SW 1271 (cell line): ENCODE data around the gene PTPA.
"Not testable (repeated sequence)": the region's sequence is repeated elsewhere in the genome, so short reads cannot be mapped to it uniquely, and the experiment has no call there.

ENCODE experiments used
- DNase-seq, 2 experiments: peaks; one replicate each; lab custom pipeline; 2025; lab: John Stamatoyannopoulos, UW

The PTPA gene

DNA sequence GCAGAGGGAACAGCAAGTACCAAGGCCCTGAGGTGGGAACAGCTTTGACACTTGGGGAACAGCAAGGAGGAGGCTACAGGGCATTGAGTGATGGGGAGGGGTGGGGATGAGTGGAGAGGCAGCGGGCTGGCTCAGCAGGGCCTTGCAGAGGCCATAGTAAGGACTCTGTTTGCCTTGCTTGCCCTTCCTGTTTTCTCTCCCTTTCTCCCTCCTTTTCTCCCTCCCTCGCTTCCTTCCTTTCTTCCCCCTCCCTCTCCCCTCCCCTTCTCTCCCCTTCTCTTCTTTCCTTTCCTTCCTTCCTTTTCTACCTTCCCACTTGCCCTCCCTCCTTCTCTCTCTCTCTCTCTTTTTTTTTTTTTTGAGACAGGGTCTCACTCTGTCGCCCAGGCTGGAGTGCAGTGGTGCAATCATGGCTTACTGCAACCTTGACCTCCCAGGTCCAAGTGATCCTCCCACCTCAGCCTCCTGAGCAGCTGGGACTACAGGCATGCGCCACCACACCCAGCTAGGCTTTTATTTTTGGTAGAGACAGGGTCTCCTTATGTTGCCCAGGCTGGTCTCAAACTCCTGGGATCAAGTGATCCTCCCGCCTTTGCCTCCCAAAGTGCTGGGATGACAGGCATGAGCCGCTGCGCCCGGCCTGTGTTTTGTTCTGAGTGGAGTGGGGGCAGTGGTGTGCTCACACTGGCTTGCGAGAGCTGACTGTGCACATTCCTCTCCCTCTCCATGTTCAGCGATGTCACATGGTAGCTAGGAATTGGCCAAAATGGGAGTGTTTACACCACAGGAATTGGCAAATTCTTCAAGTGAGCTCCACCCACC is 49.7 kb downstream of the PTPA start:
- DNase-seq: no peak

DNA sequence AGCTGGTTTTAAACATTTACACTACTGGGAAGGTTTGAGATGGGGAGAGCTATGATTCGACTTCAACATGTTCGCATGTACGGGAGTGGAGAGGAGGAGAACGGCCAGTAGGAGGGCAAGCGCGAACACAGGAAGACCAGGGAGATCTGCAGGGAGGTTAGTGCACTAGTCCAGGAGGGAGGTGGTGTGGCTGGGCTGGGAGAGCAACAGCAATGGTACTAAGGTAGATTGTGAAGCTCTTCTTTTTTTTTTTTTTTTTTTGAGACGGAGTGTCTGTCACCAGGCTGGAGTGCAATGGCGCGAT is 50.3 kb downstream of the PTPA start:
- DNase-seq: no peak

DNA sequence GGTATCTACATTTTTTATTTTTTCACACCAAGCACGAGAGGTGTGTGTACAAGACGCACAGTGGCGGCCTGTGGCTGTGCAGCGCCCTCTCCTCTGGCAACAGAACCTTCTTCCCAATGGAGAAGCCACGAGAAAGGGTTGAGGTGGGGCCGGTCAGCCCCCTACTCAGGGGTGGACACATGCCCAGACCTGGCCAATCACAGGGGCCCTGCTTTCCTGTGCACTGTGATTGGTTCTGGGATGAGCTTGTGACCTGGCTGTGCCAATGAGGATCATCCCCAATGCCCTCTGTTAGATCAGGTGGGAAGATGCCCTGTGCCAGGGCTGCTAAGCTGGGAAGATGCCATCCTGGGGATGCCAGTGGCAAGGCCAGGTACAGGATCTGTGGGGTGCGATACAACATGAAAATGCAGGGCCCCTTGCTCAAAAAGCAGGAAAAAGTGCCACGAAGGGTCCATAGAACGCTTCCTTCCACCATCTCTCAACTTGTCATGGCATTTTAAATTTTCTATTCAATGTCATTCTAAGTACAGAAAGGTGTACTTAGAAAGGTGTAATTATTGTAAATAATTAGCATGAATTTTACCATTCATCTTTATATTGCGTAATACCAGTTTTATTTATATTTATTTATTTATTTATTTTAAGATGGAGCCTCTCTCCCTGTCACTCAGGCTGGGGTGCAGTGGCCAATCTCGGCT is 51.4 kb downstream of the PTPA start:
- DNase-seq: no peak

DNA sequence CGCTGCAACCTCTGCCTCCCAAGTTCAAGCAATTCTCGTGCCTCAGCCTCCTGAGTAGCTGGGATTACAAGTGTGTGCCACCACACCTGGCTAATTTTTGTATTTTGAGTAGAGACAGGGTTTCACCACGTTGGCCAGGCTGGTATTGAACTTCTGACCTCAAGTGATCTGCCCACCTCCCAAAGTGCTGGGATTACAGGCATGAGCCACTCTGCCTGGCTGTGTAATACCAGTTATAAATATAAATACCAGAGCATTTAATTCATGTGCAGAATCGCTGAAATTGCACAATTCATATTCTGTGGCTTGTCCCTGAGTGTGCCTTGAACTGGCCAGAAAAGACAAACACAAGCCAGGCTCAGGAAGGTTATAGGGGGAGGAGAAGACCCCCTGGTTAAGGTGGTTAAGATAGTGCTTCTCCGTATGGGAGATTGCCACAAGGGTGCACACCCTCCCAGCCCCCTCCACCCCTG is 52.0 kb downstream of the PTPA start:
- DNase-seq: not testable (repeated sequence)

DNA sequence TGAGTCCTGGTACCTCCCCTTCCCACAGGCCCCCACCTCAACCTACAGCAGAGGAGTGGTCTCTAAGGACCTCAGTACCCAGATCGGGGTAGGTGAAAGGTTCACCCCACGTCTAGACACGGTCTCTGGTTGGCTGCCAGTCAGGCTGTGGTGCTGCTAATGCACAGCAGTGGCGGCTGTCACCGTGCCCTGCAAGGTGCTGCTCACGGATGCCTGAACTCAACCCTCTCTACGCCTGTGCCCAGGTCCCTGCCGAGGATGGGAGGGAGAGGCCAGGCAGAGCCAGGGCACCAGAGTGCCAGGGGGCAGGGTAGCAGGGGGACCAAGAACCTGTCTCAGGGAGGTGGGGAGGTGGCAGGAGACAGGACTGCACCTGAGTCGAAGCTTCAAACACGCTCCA is 52.5 kb downstream of the PTPA start:
- no peak for DNase-seq

DNA sequence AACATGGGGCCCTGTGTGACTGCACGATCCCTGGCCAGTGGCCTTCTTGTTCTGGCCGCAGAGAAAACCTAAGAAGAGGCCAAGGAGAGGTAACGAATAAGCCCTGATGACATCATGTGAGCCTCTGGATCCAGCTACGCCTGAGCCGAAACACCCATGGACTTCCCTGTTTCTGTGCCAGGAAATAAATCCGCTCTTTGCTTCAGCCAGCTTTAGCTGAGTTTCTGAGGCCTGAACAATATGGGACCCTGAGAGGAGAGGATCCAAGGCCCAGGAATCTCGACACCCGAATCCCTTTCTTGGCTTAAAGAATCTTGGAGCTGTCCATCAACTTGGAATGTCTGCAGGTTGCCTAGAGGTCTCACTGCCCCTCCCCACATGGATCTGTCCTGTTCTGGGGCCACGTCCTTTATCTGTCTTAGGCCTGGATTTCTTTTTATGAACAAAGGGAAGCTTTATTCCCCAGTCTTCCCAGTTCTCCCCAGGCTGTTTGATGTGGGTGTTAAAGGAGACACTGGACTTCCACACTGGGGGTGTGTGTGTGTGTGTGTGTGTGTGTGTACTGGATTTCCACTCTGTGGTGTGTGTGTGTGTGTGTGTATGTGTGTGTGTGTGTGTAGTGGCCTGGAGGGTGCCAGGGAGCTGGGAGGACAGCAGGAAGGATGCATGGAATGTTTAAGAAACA is 53.2 kb downstream of the PTPA start:
- no peak for DNase-seq

DNA sequence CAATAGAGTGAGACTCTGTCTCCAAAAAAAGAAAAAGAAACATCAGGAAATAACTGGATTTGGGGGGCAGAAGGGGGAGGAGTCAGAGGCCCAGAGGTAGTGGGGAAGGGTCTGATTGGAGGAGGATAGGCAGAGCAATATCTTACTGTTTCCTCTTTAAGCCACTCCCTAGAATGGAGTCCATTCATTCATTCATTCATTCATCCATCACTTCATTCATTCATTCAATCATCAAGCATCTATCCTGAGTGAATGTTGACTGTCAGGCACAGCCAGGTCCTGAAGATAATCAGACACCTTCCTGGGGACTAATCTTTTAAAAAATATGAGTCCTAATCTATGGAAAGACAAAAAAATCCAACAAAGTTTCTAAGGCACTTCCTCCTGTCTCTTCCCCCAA is 54.0 kb downstream of the PTPA start:
- DNase-seq: no peak

DNA sequence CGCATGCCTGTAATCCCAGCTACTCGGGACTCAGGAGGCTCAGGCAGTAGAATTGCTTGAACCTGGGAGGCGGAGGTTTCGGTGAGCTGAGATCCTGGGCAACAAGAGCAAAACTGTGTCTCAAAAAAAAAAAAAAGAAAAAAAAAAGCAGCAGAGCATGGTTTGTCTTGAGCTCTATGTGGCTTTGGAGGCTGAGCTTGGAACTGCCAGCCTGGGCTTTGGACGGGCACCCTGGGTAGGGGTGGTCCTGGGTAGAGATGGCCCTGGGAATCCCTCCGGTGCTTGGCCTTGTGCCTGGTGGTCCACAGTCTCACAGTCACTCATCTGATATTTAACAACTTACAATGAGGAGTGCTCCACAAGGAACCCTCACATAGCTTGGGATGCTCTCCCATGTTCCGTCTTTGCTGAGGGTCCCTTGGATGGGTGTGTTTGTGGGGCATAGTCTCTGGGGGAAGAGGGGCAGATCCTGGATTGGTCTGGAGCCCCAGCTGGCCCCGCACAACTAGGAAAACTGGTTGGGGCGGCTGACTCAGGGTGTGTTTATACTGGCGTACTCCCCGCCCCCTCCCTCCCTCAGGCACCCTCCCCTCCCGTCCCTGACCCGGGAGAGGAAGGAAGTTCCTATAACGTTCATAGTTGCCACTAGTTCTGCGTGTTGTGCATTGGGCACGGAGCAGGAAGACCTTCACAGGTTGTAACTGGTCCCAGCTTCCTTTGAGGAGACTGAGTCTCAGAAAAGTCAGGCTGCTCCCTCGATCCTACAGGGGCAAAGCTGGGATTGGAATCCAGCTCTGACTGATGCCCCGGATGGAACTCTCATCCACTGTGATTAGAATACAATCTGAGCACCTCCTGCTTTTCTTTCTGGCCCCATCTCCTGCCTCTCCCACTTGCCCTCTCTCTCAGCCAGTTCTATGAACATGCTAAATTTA is 55.7 kb downstream of the PTPA start:
- no peak for DNase-seq

DNA sequence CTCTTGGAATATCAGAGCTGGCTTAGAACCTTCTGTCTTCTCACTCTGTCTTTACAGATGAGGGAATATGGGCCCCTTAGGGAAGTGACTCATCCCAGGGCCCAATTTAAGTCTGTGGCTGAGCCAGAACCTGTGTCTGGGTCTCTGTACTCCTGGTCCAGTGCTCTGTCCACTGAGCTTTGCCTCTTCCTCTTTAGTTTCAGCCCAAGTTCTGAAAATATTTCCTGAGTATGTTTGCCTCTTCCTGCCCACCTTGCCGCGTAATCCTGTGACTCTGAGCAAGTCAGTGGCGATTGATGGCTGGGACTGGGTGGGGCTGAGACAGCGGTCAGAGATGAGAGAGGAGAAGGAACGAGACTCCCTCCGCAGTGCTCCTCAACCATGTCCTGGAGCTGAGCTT is 59.0 kb downstream of the PTPA start:
- DNase-seq: no peak

DNA sequence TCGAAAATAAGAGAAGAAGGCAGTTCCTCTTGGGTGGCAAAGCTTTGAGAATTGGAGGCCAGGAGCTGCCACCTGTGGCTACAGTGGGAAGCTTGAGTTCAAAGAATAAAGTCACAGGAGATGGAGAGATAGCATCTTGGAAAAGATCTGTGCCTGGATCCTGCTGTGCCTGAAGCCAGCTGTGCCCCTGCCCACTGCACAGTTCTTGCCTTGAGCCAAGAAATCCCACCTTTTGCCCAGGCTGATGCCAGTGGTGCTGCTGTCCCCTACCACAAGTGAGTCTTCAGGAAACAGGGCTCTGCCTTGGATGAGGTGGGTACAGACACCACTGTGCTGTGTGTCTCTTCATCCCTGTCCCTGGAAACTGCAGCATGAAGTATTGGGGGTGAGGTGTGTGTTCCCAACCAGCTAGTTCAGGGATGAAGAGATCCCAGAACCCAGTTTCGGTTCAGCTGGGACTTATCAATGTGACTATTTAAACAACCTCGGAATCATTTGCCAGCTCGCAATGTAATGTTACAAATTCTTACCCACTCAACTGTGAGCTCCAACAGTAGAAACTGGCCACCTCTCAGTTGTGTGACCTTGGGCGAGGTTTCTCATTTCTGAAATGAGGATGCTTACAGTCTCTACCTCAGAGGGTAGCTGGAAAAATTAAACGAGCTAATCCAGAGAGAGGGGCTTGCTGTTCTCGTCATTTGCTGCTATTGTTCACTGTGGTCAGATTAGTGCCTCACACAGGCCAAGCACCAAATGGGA is 61.0 kb downstream of the PTPA start:
- DNase-seq: no peak

DNA sequence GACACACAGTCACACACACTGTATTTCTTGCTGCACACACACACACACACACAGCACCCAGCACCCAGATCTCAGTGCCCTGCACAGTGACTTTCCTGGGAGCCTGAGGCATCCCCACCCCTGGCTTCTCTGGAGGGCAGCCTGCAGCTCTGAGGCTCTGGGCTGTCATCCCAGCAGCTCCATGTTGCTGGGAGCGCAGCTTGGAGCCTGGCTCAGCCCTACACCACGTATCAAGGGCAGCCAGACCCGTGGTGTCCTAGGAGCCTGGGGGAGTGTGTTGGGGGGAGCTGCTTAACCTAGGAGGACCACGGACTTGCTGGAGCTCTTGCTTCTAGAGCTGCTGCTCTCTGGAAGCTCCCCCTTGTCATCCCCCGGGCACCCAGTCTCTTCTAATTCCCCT is 61.6 kb downstream of the PTPA start:
- DNase-seq: no peak

DNA sequence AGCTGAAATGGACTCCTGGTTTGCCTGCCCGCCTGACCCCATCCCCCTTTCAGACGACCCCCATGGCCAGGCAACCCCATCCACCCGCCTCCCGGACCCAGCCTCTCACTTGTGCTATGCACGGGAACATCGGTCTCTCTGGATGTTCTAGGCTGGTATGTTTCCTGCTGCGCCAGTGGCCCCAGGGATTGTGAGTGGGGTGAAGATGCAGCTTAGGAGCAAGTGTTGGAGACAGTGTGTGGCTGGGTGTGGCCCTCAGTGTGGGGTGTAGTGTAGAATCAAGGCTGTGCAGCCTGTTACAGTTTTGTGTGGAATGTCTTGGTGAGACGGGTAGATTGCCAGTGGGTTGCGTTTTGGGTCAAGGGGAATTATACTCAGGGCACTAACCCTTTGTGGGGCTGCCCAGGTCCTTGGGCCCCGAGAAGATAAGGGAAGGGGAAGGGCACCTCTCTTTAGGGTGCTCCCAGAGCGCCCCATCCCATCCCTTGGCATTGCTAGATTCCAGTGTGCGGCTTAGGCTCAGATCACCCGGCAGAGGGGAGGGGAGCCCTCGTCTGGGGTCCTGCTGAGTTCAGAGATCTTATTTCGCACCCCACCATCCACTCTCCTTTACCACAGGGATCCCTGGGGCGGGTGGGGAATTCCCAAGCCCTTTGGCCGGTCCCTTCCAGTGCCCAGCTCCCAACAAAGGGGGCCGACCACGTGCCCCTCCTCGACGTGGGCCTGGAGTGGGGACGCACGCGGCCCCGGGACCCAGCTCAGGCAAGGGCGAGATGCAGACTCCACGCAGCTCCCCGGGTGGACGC is 62.3 kb downstream of the PTPA start:
- no peak for DNase-seq

DNA sequence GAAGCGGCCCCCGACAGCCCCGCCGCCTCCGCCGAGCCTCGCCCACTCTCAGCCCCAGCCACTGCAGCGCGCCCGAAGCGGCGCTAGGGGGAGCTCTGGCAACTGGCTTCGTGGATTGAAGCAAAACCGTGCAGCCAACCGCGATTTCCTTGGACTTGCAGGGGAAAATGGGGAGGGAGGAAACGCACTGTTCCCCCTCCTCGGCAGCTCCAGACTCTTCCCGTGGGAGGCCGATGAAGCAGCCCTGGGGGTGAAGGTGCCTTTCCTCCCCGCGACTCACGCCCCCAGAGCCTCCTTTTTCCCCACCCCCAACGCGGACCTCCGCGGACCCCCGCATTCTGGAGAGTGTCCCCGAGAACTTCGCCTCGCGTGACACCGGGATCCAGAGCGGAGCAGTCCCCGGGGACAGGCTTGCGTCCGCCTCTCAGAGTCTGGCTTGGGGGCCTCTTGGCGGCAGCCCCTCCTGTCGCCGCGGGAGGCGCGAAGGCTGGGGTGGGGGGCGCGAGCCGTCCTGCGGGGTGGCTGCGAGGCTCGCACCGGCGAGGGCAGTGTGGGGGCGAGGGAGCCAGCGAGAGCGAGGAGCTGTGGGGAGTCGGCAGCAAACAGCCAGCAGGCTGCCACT is 63.0 kb downstream of the PTPA start:
- DNase-seq: peak; percentile 34 to 82

DNA sequence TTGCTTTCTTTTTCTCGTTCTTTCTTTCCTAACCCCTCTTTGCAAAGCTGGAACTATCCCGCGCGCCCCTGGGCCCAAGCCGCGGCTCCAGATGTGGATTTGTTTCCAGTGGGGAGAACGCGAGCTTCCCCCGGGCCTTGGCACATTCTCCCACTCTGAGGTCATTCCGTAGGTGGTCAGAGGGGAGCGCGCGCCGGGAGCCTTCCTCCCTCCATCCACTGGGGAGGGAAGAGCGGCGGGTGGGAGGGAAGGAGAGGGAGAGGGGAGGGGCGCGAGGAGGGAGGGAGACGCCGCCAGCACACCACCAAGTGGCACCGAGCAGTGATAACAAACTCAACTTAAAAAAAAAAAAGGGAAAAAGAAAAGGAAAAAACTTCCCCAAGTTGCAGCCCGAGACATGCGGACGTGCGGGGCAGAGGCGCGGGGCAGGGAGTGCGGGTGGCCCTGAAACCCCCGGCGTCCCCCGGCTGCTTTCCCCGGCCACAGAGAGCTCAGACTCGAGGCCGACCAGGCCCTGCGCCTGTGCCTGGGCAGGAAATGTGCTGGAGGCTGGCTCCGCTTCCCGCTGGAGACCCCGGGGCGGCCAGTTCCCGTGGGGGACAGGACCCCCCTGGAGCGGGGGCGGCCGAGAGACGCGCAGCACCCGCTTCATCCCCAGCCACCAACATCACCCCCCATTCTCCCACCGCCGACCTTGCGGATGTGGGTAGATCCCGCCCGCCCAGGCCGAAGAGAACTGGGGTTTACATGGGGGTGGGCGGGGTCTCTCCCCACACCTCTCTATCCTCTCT is 63.7 kb downstream of the PTPA start:
- DNase-seq: peak; percentile 73 to 88

DNA sequence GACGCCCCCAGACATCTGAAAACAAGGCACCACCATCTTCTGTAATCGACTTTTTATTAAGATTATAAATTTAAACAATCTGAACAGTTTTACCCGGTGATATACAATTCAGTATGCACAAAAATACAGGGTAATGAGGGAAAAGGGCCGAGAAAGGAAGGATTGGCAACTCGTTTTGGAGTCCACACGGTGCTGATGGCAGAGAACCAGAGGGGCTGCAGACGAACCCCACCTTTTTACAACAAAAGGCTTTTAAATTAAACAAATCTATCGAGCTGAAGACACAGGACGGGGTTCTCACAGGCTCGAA is 64.3 kb downstream of the PTPA start:
- DNase-seq: no peak

DNA sequence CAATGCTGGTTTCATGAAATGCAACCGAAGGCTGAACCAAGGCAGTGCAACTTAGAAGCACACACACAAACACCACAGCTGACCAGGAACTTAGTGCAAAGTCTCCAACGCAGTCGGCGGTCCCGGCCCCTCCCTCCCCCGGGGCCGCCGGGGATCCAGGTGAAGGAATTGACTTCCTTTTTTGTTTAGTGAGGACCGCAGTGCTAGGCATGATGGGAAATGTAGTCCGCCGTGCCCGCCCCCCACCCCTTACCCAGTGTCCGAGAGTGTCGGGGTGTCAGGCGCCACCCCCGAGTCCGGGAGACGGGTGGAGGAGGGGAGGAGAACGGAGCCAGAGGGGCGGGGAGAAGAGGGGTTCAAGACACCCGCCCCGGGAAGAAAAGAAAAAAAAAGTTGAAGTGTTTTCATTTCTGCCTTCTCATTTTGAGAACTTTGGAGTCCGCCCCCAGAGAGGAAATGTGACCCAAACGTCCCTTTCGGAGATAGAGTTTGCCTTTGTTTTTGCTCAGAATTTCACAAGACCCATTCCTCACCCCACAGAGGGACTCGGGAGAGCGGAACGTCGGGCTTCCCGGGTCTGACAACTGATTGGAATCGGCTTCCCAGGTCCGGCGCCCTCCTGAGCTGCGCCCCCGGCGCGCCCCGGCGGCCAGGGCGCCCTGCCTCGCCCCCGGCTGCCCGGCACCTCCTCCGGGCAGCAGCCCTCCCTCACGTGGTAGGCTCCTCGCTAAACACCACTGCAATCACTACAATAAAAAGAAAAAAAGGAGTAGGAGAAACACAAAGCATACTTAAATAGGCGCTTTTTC is 64.8 kb downstream of the PTPA start:
- peak; percentile 73 to 89 for DNase-seq

DNA sequence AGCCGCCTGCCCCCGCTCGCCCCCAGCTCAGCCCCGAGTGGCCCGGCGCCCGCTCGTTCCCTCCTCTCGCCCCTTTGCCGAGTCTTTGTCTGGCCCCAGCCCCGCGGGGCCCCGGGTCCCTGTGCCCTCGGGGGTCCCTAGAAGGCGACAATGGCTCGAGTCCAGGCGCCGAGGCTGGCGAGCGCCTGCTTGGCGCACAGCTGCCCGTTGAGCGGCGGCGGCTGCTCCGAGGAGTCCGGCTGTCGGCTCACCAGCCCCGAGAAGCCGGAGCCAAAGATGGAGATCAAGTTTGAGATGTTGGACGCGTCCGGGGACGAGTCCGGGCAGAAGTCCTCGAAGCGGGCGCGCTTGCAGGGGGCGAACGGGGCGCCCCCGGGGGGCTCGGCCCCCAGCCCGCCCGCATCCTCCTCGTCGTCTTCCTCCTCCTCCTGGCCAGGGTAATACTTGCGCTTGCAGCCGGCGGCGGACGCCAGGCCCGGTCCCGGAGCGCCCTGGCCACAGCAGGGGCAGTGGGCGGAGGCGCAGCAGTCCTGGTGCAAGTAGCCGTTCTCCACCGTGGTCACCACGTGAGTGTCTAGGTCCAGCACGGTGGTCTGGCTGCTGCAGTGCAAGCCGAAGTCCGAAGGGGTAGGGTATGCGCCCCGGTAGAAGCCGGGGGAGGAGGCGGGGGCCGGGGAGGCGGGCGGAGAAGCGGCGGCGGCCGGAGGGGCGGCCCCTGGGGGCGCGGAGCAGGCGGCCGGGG is 65.7 kb downstream of the PTPA start:
- no peak for DNase-seq

DNA sequence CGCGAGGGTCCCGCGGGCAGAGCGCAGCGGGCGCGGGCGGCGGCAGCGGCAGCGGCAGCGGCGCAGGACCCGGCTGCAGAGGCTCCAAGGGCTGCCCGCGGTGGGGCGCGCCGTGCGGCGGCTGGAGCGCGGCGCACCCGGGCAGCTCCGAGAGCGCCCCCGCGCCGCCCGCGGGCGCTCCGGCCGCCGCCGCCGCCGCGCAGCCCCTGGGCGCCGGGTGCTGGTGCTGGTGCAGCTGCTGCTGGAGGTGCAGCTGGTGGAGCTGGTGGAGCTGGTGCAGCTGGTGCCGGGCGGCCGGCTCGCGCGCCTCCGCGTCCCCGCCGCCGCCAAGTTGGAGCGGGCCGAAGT is 66.2 kb downstream of the PTPA start:
- DNase-seq: no peak
